ENCODE data around the gene SLC47A2.

The SLC47A2 gene

GRCh38 chr17:19646788-19647696 is 69.3 kb downstream of the SLC47A2 start:
- TF ChIP-seq POLR2AphosphoS5 (IDR thresholded peaks at IDR 0.05; ENCODE audit: low read depth, low read length), result no peak

GRCh38 chr17:19645734-19646201 is 70.6 kb downstream of the SLC47A2 start:
- TF ChIP-seq REST (IDR thresholded peaks at IDR 0.05; ENCODE audit: insufficient read depth in 1 of 2, low read depth in 2 of 2, low read length in 2 of 2) (no peak), POLR2AphosphoS5 (IDR thresholded peaks at IDR 0.05; ENCODE audit: low read depth, low read length) (no peak), SIN3A (IDR thresholded peaks at IDR 0.05; ENCODE audit: borderline replicate concordance, insufficient read depth, low read length) (no peak), FOXP2 (optimal IDR thresholded peaks at IDR 0.05; ENCODE audit: borderline replicate concordance, extremely low read depth, extremely low read length, insufficient read depth) (no peak), TAF1 (IDR thresholded peaks at IDR 0.05; ENCODE audit: borderline replicate concordance, insufficient read depth, low read length) (no peak)

GRCh38 chr17:19644493-19645210 is 71.7 kb downstream of the SLC47A2 start:
- TF ChIP-seq REST (IDR thresholded peaks at IDR 0.05; ENCODE audit: insufficient read depth in 1 of 2, low read depth in 2 of 2, low read length in 2 of 2) (no peak), POLR2AphosphoS5 (IDR thresholded peaks at IDR 0.05; ENCODE audit: low read depth, low read length) (no peak), FOXP2 (optimal IDR thresholded peaks at IDR 0.05; ENCODE audit: borderline replicate concordance, extremely low read depth, extremely low read length, insufficient read depth) (no peak), TAF1 (IDR thresholded peaks at IDR 0.05; ENCODE audit: borderline replicate concordance, insufficient read depth, low read length) (no peak), SIN3A (IDR thresholded peaks at IDR 0.05; ENCODE audit: borderline replicate concordance, insufficient read depth, low read length) (no peak)

- TF ChIP-seq FOXP2 (optimal IDR thresholded peaks at IDR 0.05; ENCODE audit: borderline replicate concordance, extremely low read depth, extremely low read length, insufficient read depth), result no peak
- TF ChIP-seq REST (IDR thresholded peaks at IDR 0.05; ENCODE audit: insufficient read depth in 1 of 2, low read depth in 2 of 2, low read length in 2 of 2), result no peak
- no peak for TF ChIP-seq POLR2AphosphoS5 (IDR thresholded peaks at IDR 0.05; ENCODE audit: low read depth, low read length)
- TF ChIP-seq SIN3A (IDR thresholded peaks at IDR 0.05; ENCODE audit: borderline replicate concordance, insufficient read depth, low read length), result no peak
- TF ChIP-seq TAF1 (IDR thresholded peaks at IDR 0.05; ENCODE audit: borderline replicate concordance, insufficient read depth, low read length), result no peak
Measured at GRCh38 chr17:19642373-19642893, 74.0 kb downstream of the SLC47A2 start.

GRCh38 chr17:19641687-19642372 is 74.6 kb downstream of the SLC47A2 start:
- TF ChIP-seq TAF1 (IDR thresholded peaks at IDR 0.05; ENCODE audit: borderline replicate concordance, insufficient read depth, low read length), result no peak
- no peak for TF ChIP-seq POLR2AphosphoS5 (IDR thresholded peaks at IDR 0.05; ENCODE audit: low read depth, low read length)
- TF ChIP-seq SIN3A (IDR thresholded peaks at IDR 0.05; ENCODE audit: borderline replicate concordance, insufficient read depth, low read length), result no peak
- TF ChIP-seq REST (IDR thresholded peaks at IDR 0.05; ENCODE audit: insufficient read depth in 1 of 2, low read depth in 2 of 2, low read length in 2 of 2), result no peak
- TF ChIP-seq FOXP2 (optimal IDR thresholded peaks at IDR 0.05; ENCODE audit: borderline replicate concordance, extremely low read depth, extremely low read length, insufficient read depth), result no peak

All from PFSK-1 (cell line).